T-helper 2 cell treated with Interferon-gamma antibody and Interleukin-4, amounts not matched to agents 5 μg/mL and 100 μg/mL, for 36 hours (primary cell): ENCODE data around the gene CLEC16A.
A peak's percentile ranks its signal among the peaks of the same experiment; 100 is the strongest.

Experiments
- DNase-seq: peaks from one replicate; pipeline ENCODE4 v3.0.0; 2021; ENCODE audit warnings: low spot score
- H3K27ac Mint-ChIP-seq: one replicate; pipeline ENCODE4 v1.8.0; 2021; ENCODE audit warnings: mild to moderate bottlenecking, mixed read lengths
- H3K27me3 Mint-ChIP-seq: one replicate; pipeline ENCODE4 v1.8.0; 2021; ENCODE audit warnings: low read depth, mixed read lengths
- H3K36me3 Mint-ChIP-seq: one replicate; pipeline ENCODE4 v1.8.0; 2021; ENCODE audit warnings: low read depth, mixed read lengths
- H3K4me1 Mint-ChIP-seq: one replicate; pipeline ENCODE4 v1.8.0; 2021; ENCODE audit warnings: low read depth, mixed read lengths
- H3K4me3 Mint-ChIP-seq: one replicate; pipeline ENCODE4 v1.8.0; 2022; ENCODE audit warnings: mild to moderate bottlenecking, moderate library complexity, mixed read lengths
- H3K9me3 Mint-ChIP-seq: one replicate; pipeline ENCODE4 v1.8.0; 2021; ENCODE audit warnings: mixed read lengths

Gene CLEC16A

DNA sequence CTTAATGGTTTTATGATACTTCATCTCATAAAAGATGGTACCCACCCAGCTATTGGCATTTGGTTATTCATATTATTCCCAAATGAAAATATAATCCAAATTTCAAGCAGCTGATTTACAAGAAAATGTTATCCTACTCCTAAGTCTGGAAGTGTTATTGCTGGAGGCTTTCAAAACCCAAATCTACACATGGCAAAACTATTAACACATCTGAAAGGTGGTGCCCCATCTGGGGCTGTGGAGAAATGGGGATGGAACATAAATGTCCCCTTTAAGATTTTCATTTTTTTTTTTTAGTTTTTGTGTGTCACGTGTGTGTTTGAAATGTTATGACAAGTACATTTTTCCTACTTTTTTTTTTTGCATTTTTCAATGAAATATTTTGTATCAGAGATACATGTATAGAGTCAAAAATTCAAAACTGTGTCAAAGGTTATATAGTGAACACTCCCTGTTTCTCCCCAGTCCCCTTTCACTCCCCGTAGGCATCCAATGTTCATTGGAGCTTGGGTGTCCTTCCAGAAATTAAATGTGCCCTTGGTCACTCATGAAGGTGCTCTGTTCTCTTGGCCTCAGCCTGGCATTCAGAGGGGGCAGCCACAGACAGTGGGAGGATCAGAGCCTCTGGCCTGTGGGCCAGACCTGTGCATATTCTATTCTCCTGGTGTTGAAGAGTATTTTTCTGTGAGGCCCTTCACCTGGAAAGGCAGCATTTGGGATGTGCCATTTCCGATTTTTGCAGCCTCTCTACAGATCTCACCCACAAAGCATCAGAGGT lies 79.1 kb downstream of the CLEC16A start:
- Mint-ChIP-seq H3K4me1 (peaks cover 36% of the 10 kb centered on the region), H3K27me3 (no peaks in the 10 kb centered on the region), H3K4me3 (no peak overlapping the region), H3K36me3 (peaks cover 68% of the 10 kb centered on the region), H3K27ac (peak overlapping the region; percentile 39), H3K9me3 (peaks cover 25% of the 10 kb centered on the region)
- DNase-seq, result no peak

DNA sequence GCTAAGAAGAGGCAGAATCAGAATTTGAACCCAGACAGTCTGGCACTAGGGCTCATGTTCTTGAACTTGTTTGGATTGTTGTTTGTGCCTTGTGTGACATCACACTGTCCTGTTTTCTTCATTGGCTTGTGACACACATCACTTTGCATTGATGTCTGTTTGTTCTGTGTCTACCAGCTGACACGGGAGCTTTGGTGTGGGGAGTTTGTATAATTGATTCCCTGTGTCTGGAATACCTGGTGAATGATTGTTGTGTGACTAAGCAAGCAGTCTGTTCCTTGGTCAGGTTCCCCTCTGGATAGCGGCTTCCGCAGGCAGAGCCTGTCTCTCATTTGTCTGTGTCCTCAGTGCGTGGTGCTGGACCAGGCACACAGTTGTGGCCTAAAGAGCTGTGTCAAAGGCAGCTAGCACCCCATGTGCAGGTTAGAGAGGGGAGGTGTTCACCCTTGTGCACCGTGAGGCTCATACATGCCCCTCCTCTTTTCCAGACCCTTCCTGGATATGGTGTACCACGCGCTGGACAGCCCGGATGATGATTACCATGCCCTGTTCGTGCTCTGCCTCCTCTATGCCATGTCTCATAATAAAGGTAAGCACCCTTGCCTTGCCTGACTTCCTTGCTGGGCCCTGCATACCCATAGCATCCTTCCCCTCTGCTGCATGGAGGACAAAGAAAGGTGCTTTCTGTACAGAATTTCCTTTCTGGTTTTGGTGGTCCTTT lies 80.1 kb downstream of the CLEC16A start:
- Mint-ChIP-seq H3K4me1 (peaks cover 34% of the 10 kb centered on the region), H3K27me3 (no peaks in the 10 kb centered on the region), H3K4me3 (peak overlapping the region; percentile 37), H3K27ac (peak overlapping the region; percentile 69), H3K9me3 (peaks cover 36% of the 10 kb centered on the region), H3K36me3 (peaks cover 78% of the 10 kb centered on the region)
- DNase-seq, result peak; percentile 27

DNA sequence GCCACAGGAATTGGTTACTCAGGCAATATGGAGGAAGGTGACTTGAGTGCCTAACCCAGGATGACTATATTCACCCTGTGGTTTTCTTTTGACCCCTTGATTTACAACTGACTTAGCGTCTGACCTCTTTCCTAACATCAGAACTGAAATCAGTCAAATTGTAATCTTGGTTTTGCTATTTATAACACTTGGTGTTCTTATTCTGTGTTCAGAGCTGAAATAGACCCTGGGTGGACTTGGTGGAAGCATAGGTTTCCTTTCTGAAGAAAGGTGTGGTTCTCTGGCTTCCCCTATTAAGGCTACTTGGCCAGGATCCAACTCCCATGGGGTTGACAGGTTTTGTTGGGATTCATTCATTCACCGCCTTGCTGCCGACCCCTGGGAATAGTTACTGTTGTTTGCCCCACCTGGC lies 80.8 kb downstream of the CLEC16A start:
- Mint-ChIP-seq H3K36me3 (peaks cover 84% of the 10 kb centered on the region), H3K4me3 (peak overlapping the region; percentile 37), H3K4me1 (peaks cover 37% of the 10 kb centered on the region), H3K27me3 (no peaks in the 10 kb centered on the region), H3K9me3 (peaks cover 42% of the 10 kb centered on the region), H3K27ac (peak overlapping the region; percentile 69)
- DNase-seq, result peak; percentile 23

DNA sequence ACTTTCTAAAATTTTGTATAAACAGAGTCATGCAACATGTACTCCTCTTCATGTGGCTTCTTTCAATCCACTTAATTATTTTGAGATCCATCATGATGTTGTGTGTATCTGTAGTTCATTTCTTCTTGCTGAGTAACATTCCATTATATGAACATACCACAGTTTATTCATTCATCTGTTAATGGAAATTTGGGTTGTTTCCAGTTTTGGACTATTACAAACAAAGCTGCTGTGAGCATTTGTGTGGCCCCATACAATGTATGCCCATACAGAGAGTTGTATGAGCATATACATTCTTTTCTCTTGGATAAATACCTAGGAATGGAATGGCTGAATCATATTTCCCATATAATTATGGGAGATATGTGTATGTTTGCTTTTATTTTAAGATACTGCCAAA lies 85.6 kb downstream of the CLEC16A start:
- Mint-ChIP-seq H3K27ac (no peak overlapping the region), H3K27me3 (no peaks in the 10 kb centered on the region), H3K9me3 (peaks cover 42% of the 10 kb centered on the region), H3K4me1 (peaks cover 43% of the 10 kb centered on the region), H3K36me3 (peaks cover 92% of the 10 kb centered on the region), H3K4me3 (no peak overlapping the region)
- no peak for DNase-seq

DNA sequence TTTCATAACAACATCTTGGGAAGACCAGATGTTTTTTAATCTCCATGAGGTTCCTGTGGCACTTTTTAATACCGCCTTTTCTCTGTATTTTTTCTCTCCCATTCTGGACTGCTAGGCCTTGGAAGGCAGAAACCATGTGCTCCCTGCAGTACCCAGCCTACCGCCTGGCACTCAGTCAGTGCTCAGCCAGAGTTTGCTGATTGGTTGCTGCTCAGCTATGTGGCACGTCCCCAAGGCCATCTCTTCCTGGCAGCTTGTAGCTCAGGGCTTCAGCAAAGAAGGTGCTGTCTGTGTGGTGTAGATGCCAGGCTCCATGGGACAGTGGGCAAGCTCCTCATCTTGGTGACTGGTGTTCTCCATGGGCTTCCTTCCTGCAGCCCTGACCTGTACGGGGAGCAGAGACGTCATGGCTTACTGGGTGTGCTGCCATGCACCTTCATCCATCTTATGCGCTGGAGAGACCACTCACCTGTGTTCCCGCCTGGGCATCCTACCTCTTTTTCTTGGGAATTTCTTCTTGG lies 86.7 kb downstream of the CLEC16A start:
- Mint-ChIP-seq H3K27me3 (no peaks in the 10 kb centered on the region), H3K9me3 (peaks cover 35% of the 10 kb centered on the region), H3K27ac (peak overlapping the region; percentile 18), H3K4me3 (no peak overlapping the region), H3K4me1 (peaks cover 41% of the 10 kb centered on the region), H3K36me3 (peaks cover 87% of the 10 kb centered on the region)
- no peak for DNase-seq

DNA sequence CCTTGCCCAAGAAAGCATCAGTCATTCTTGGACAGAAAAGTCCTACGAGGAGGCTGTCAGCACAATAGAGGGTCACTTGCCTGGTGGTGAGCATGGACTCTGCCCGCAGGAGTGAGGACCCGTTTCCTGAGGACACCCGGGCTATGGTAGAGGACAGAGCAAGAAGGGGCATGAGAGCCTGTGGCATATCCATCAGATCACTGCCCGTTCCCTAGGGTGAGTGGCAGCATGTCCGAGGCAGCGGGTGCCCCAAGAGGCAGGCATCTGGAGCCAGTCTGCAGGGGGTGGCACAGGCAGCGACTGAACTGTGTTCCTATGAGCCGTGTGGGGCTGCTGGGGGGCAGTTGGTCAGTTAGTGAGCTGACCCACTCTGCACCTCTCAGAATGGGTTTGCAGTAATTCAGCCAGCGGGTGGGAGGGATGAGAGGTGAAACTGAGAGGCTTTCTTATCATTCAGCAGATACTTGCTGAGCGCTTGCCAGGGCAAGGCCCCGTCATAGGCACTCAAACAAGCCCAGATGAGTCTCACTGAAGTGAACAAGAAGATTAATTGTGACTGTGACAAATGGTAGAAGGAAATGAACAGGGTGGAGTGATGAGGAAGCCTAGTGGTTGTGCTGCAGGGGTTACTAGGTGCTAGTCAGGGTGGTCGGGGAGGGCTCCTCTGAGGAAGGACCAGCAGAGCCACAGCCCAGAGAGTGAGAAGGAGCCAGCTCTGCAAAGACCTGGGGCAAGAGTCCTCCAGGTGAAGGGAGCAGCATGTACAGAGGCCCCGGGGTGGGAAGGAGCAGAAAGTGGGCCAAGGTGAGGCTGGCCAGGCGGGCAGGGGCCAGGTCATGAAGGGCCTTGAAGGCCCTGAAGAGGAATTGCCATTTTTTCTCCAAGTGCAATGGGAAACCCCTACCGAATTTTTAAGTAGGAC lies 87.9 kb downstream of the CLEC16A start:
- peaks cover 23% of the 10 kb centered on the region for H3K9me3 Mint-ChIP-seq
- peaks cover 41% of the 10 kb centered on the region for H3K4me1 Mint-ChIP-seq
- no peak for DNase-seq

DNA sequence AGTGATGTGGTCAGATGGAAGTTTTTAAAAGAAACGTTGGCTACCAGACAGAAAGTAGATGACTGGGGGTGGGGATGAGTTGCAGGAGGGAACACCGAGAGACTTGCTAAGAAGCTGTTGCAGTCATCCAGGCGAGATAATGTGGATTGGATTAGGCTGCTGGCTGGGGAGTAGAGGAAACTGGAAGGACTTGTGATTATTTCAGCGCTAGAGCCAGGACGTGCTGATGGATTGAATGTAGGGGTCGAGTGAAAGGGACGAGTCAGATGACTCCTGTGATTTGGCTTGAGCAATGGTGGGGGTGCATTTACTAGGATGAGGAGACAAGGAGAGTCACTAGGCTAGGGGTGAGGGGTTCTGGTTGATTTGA lies 88.5 kb downstream of the CLEC16A start:
- Mint-ChIP-seq H3K27me3 (no peaks in the 10 kb centered on the region), H3K27ac (peak overlapping the region; percentile 71), H3K36me3 (peaks cover 83% of the 10 kb centered on the region), H3K9me3 (peaks cover 17% of the 10 kb centered on the region), H3K4me1 (peaks cover 41% of the 10 kb centered on the region), H3K4me3 (no peak overlapping the region)
- DNase-seq, result no peak

More for the DNA sequence above, 87.9 kb downstream of the CLEC16A start:
- no peaks in the 10 kb centered on the region for H3K27me3 Mint-ChIP-seq
- peak overlapping the region; percentile 71 for H3K27ac Mint-ChIP-seq
- H3K4me3 Mint-ChIP-seq, result peak overlapping the region; percentile 11
- peaks cover 86% of the 10 kb centered on the region for H3K36me3 Mint-ChIP-seq

DNA sequence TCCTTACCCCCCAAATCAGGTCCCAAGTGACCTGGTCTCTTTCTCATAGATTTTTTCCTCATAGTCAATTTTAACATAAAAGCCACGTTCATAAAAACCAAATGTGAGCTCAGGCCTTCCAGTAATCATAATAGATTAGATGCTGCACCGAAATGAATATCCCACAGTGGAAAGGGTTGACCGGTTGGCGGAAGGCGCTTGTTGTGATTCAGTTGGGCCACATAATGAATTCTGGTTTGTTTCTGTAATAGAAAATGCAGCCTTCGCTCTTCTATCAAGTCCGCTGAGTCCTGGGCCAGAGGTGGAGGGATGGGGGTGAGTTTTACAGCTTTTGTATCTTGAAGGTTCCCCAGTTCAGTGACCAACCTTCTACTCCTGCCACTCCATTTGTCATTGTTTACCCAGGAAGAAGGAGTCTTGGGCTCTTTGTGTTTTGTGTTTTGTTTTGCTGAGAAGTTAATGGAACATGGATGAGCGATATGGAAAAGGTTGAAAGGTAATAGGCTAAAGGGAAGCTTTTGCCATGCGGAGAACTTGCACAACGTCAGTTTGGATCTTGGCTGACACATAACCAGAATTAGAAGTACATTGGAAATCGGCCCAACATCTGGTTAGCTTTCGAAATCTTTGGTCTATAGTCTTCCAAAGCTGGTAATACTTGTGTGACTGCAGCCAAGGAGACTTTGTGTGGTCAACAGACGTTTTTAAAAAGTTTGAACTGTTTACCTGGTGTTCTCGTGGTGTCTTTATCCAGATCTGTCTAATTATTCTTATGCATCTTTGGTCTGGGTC lies 89.5 kb downstream of the CLEC16A start:
- no peak for DNase-seq
- Mint-ChIP-seq H3K4me1 (peaks cover 48% of the 10 kb centered on the region), H3K9me3 (peaks cover 13% of the 10 kb centered on the region), H3K27me3 (no peaks in the 10 kb centered on the region), H3K36me3 (peaks cover 82% of the 10 kb centered on the region), H3K4me3 (no peak overlapping the region), H3K27ac (peak overlapping the region; percentile 52)

DNA sequence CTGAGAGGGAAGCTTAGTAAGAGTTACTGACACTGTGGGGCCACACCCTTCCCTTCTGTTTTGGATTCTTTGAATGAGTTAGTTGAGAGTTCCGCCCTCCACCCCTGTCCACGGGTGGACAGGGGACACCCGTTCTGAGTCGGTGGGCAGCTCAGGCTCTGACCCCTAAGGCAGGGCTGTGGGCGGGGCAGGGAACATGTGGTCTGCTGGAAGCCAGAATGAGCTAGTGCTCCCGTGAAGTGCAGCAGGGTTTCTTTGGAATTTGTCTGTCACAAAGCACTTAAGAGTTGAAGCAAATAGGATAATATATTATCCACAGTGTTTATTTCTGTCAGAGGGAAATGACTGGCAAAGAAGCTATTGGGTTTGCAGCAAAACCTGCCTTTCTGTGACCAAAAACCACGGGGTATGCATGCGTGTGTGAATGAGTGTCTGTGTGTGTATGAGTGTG lies 90.1 kb downstream of the CLEC16A start:
- H3K27ac Mint-ChIP-seq, result peak overlapping the region; percentile 52
- H3K27me3 Mint-ChIP-seq, result no peaks in the 10 kb centered on the region
- H3K4me3 Mint-ChIP-seq, result no peak overlapping the region
- H3K4me1 Mint-ChIP-seq, result peaks cover 50% of the 10 kb centered on the region
- H3K9me3 Mint-ChIP-seq, result peaks cover 6% of the 10 kb centered on the region
- H3K36me3 Mint-ChIP-seq, result peaks cover 77% of the 10 kb centered on the region
- no peak for DNase-seq

DNA sequence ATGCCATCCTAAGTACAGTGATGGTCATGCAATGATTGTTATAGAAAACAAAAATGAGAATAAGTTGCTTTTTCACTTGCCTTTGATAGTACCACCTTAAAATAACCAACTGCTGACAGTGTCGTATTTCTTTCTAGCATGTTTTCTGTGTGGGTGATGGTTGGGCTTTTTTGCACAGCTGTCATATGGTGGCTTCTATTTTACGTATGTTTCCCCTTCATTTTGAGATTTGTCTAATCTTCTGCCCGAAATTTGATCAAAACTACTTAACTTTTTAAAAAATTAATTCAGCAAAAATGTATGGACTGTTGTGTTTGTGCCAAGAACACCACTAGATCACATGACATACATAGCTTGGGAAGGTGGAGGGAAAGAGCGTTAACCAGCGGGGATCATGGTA lies 90.7 kb downstream of the CLEC16A start:
- H3K4me3 Mint-ChIP-seq, result no peak overlapping the region
- H3K4me1 Mint-ChIP-seq, result peaks cover 48% of the 10 kb centered on the region
- no peak for DNase-seq
- no peaks in the 10 kb centered on the region for H3K9me3 Mint-ChIP-seq
- H3K36me3 Mint-ChIP-seq, result peaks cover 75% of the 10 kb centered on the region
- H3K27ac Mint-ChIP-seq, result no peak overlapping the region
- no peaks in the 10 kb centered on the region for H3K27me3 Mint-ChIP-seq

DNA sequence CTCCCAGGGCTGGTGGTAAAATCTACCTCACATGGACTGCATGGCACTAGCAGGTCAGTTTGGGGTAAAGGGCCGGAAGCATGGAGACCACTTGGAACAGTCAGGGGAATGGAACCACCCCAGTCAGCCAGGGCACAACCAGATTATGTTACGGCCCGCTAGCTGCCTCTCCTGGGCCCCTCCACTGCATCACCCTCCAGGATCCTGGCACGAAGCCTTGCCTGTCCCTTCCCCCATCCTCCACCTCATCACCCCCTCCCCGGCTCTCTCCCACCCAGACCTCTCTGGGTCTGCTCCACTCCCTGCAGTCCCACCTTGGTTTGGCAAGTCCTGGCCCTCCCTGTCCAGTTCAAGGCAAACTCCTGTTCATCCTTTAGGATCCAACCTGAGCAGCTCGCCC lies 91.7 kb downstream of the CLEC16A start:
- Mint-ChIP-seq H3K4me3 (no peak overlapping the region), H3K4me1 (peaks cover 47% of the 10 kb centered on the region), H3K36me3 (peaks cover 68% of the 10 kb centered on the region), H3K9me3 (no peaks in the 10 kb centered on the region), H3K27me3 (no peaks in the 10 kb centered on the region), H3K27ac (no peak overlapping the region)
- DNase-seq, result no peak

DNA sequence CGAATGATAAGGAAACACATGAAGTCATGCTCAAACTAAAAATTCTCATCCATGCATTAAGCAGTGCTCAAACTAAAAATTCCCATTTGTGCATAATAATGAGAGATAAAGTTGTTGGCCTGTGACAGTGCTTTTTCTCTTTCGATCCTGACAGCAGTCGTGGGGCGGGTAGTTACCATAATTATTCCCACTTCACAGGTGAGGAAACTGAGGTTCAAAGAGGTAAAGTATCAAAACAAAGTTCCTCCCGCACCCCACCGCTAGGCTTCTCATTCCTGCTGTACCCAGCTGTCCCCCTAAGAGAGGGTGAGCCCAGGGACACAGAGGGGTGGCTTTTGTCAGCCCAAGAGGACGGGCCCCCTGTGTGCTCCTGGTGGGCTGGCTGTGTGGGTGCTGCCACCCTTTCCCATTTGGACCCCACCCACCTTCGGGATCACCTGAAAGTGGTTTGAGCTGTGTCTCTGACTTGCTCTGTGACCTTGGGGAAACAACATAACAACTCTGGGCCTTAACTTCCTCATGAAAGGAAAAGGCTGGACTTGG lies 92.6 kb downstream of the CLEC16A start:
- Mint-ChIP-seq H3K27ac (no peak overlapping the region), H3K4me3 (no peak overlapping the region), H3K27me3 (no peaks in the 10 kb centered on the region), H3K36me3 (peaks cover 66% of the 10 kb centered on the region), H3K9me3 (no peaks in the 10 kb centered on the region), H3K4me1 (peaks cover 42% of the 10 kb centered on the region)
- no peak for DNase-seq

DNA sequence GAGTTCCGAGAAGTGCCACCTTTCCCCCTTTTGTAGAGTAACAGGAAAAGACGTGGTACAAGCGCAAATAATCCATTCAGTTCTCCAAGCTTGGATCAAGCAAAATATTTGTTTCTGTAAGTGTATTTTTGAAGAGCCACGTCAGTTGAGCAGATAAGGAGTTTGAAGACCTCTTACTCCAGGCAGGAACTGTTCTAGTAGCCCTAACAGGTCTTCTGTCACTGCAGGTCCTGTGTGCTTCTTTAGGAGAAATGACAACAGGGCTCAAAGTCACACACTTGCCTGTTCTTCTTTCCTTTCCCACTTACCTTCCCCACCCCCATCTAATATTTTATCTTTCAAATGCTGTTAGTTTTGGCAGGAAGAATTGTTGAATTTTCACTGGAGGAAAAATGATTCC lies 93.9 kb downstream of the CLEC16A start:
- Mint-ChIP-seq H3K27me3 (no peaks in the 10 kb centered on the region), H3K9me3 (no peaks in the 10 kb centered on the region), H3K36me3 (peaks cover 59% of the 10 kb centered on the region), H3K4me3 (no peak overlapping the region), H3K4me1 (peaks cover 32% of the 10 kb centered on the region), H3K27ac (no peak overlapping the region)
- DNase-seq, result no peak
